HL-60 (cell line): Measurements from ENCODE around the gene SPOP.

ENCODE experiments used
- DNase-seq, 2 experiments: peaks; one replicate each; pipeline ENCODE4 v3.0.0-alpha.2; 2010 to 2020; ENCODE audit warnings: low read depth in 1 of 2, low spot score in 1 of 2
- H3K27ac ChIP-seq: fragments of 250-450 bp; sonication (Bioruptor Pico); replicated peaks from 2 replicates; pipeline ENCODE4 v1.5.1; 2020; ENCODE audit warnings: mild to moderate bottlenecking, moderate library complexity
- H3K27me3 ChIP-seq: fragments of 250-450 bp; sonication (Bioruptor Pico); 2 replicates; pipeline ENCODE4 v1.5.1; 2021; ENCODE audit warnings: mild to moderate bottlenecking, moderate library complexity; ENCODE audit not compliant: insufficient read depth, poor library complexity, severe bottlenecking
- H3K4me3 ChIP-seq: replicated peaks from 2 replicates; pipeline ENCODE4 v1.5.1; 2011; ENCODE audit warnings: mild to moderate bottlenecking, control low read depth, low read length; ENCODE audit not compliant: insufficient read depth
- CTCF ChIP-seq: IDR thresholded peaks from one replicate; pipeline ENCODE4 v1.5.1; 2011; ENCODE audit warnings: low read length, control low read depth, inconsistent platforms; ENCODE audit not compliant: insufficient read depth
- GABPA ChIP-seq: IDR thresholded peaks from 2 replicates; pipeline ENCODE4 v1.6.1; 2012; ENCODE audit warnings: low read depth
- POLR2AphosphoS5 ChIP-seq: IDR thresholded peaks from 2 replicates; pipeline ENCODE4 v1.6.1; 2012; ENCODE audit warnings: low read depth
- SPI1 ChIP-seq: IDR thresholded peaks from 2 replicates; pipeline ENCODE4 v1.6.1; 2012; ENCODE audit warnings: low read depth, mild to moderate bottlenecking, borderline replicate concordance
- TF ChIP-seq, protein P1 (sequence below): IDR thresholded peaks from 2 replicates; pipeline ENCODE4 v1.6.1; 2012; ENCODE audit warnings: low read depth; ENCODE audit not compliant: insufficient replicate concordance

SPOP gene

GRCh38 chr17:49588312-49588711, 89.6 kb downstream of the SPOP start:
- DNase-seq, result no peak
- Histone ChIP-seq H3K27me3 (no peaks in the 10 kb centered on the region), H3K27ac (no peak overlapping the region), H3K4me3 (no peak overlapping the region)
- TF ChIP-seq, protein P1, sequence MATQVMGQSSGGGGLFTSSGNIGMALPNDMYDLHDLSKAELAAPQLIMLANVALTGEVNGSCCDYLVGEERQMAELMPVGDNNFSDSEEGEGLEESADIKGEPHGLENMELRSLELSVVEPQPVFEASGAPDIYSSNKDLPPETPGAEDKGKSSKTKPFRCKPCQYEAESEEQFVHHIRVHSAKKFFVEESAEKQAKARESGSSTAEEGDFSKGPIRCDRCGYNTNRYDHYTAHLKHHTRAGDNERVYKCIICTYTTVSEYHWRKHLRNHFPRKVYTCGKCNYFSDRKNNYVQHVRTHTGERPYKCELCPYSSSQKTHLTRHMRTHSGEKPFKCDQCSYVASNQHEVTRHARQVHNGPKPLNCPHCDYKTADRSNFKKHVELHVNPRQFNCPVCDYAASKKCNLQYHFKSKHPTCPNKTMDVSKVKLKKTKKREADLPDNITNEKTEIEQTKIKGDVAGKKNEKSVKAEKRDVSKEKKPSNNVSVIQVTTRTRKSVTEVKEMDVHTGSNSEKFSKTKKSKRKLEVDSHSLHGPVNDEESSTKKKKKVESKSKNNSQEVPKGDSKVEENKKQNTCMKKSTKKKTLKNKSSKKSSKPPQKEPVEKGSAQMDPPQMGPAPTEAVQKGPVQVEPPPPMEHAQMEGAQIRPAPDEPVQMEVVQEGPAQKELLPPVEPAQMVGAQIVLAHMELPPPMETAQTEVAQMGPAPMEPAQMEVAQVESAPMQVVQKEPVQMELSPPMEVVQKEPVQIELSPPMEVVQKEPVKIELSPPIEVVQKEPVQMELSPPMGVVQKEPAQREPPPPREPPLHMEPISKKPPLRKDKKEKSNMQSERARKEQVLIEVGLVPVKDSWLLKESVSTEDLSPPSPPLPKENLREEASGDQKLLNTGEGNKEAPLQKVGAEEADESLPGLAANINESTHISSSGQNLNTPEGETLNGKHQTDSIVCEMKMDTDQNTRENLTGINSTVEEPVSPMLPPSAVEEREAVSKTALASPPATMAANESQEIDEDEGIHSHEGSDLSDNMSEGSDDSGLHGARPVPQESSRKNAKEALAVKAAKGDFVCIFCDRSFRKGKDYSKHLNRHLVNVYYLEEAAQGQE, result no peak
- TF ChIP-seq SPI1 (no peak), CTCF (no peak), POLR2AphosphoS5 (no peak), GABPA (no peak)

GRCh38 chr17:49587366-49588073, 90.4 kb downstream of the SPOP start:
- DNase-seq, result no peak
- no peak overlapping the region for H3K27ac ChIP-seq
- no peak overlapping the region for H3K4me3 ChIP-seq
- TF ChIP-seq CTCF (no peak), SPI1 (peak; percentile 39; the same call in 1 of the 2 replicates)
- H3K27me3 ChIP-seq, result no peaks in the 10 kb centered on the region

DNA sequence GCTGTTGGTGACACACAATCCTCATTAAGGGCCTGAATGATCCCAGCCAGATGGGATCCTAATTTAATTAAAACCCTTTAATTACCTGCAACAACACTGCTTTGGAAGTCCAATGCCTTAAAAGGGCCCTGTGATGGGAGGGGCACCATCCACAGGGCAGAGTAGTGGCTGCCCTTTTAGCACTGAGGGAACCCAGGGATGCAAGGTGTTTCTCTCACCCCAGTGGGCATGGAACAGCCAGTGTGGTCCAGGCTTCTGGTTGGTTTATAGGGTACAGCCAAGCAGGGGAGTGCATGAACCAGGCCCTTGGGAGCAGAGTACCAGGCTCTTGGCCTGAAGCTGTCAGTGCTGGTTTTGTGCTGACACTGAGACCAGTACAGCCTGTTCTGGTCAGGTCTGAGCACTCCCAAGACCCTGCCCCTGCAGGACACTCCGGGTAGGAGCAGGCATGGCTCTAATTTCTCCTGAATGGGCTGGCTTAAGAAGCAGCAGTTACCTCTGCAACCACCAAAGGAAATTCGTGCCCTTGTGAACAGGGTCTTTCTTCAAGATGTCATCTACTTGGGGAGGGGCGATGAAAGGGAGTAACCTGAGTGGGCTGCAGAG, 92.4 kb downstream of the SPOP start:
- no peak for TF ChIP-seq CTCF
- TF ChIP-seq SPI1, result no peak
- TF ChIP-seq POLR2AphosphoS5, result no peak
- TF ChIP-seq, protein P1, result no peak
- TF ChIP-seq GABPA, result no peak
- Histone ChIP-seq H3K4me3 (no peak overlapping the region), H3K27ac (no peak overlapping the region), H3K27me3 (no peaks in the 10 kb centered on the region)
- no peak for DNase-seq
